Measurements from ENCODE around the gene SUPT6H. TPM values are rescaled to one million over a fixed set of nuclear protein-coding genes. Genes with fewer than 3 reads are reported as not detected.
A peak's percentile ranks its signal among the peaks of the same experiment; 100 is the strongest.

The SUPT6H gene
- total and polyA plus RNA-seq, 2 of the 4 experiments (the other 2 are of a cell fraction), result 41.4 to 44.8 TPM

- TF ChIP-seq MXI1 (IDR thresholded peaks at IDR 0.05; ENCODE audit: borderline replicate concordance, low read depth, low read length), result no peak
These were observed 50.9 kb downstream of the SUPT6H start (continued) for GRCh38 chr17:28712705-28713415.

GRCh38 chr17:28714281-28714680 is 52.3 kb downstream of the SUPT6H start:
- Histone ChIP-seq H3K27me3 (ENCODE audit: control insufficient read depth, insufficient read depth, low read length) (no peaks in the 10 kb centered on the region), H4K91ac (ENCODE audit: insufficient read depth, low read depth, low read length) (no peak overlapping the region), H3K4me1 (ENCODE audit: control insufficient read depth, insufficient read depth, low read length) (peaks cover 21% of the 10 kb centered on the region), H4K20me1 (ENCODE audit: insufficient read depth, low read length) (peaks cover 23% of the 10 kb centered on the region; the same call in 1 of the 2 replicates), H2AK5ac (ENCODE audit: low read depth, low read length) (no peak overlapping the region), H3K9me1 (ENCODE audit: insufficient read depth, low read length) (peaks cover 27% of the 10 kb centered on the region), H3K36me3 (ENCODE audit: control insufficient read depth, insufficient read depth, low read length) (peaks cover 32% of the 10 kb centered on the region), H2BK20ac (ENCODE audit: low read depth, low read length) (no peak overlapping the region), H3K56ac (ENCODE audit: extremely low read depth, insufficient read depth, low read length) (no peak overlapping the region), H3K79me1 (ENCODE audit: low read depth in 1 of 2, low read length in 2 of 2) (peaks cover 9 to 57% of the 10 kb centered on the region in 2 experiments; a peak in 3 of 4 replicates), H3K14ac (replicated peaks; ENCODE audit: low read depth, low read length) (no peak overlapping the region), H3K9ac (ENCODE audit: low read depth, low read length) (no peak overlapping the region), H3K4ac (ENCODE audit: low read depth, low read length) (no peak overlapping the region), H2BK15ac (ENCODE audit: low read depth, low read length) (no peak overlapping the region), H3K9me3 (ENCODE audit: control insufficient read depth, insufficient read depth, low read length) (no peaks in the 10 kb centered on the region), H3K4me2 (ENCODE audit: low read depth, low read length) (no peak overlapping the region), H3K18ac (ENCODE audit: low read depth, low read length) (no peak overlapping the region), H3K23ac (ENCODE audit: low read depth, low read length) (peak overlapping the region; percentile 21; the same call in 1 of the 2 replicates), H4K8ac (ENCODE audit: low read depth in 2 of 2, low read length in 2 of 2) (no peak overlapping the region), H2AFZ (replicated peaks; ENCODE audit: low read length, poor library complexity) (no peak overlapping the region), H3K4me3 (ENCODE audit: insufficient read depth, low read depth, low read length) (no peak overlapping the region), H4K5ac (ENCODE audit: low read depth, low read length) (no peak overlapping the region), H2AK9ac (replicated peaks; ENCODE audit: low read depth, low read length, poor library complexity) (no peak overlapping the region), H2BK120ac (ENCODE audit: low read depth, low read length) (no peak overlapping the region), H2BK5ac (ENCODE audit: low read depth, low read length, poor library complexity, severe bottlenecking) (no peak overlapping the region), H3K27ac (ENCODE audit: insufficient read depth, low read length) (no peak overlapping the region)
- intact Hi-C loops (cut with micrococcal nuclease) (no loop called here), in situ Hi-C loops (cut with MboI; ENCODE audit: low sequenced_read_pairs) (no loop called here), dilution Hi-C loops (cut with HindIII; ENCODE audit: low sequenced_read_pairs, unreplicated experiment) (no loop called here)
- DNase-seq (no peak), ATAC-seq (ENCODE audit: low read depth) (no peak)
- WGBS, 2 experiments (ENCODE audit: extremely low coverage in 2 of 2, insufficient read length in 1 of 2), result 100% methylated on average over 1 of the region's 3 CpGs; no CpG with 5 or more reads in 1 of the 2 experiments
- ChIA-PET CTCF (no interaction called here), POLR2A (ENCODE audit: unreplicated experiment) (no interaction called here)
- BruUV-seq (replicated peaks), result no TSS peak
- TF ChIP-seq CTCF (conservative IDR thresholded peaks at IDR 0.05; ENCODE audit: low read depth, low read length) (0 out of 2 replicates have a peak, but pooled peaks have one; percentile 3), MAZ (IDR thresholded peaks at IDR 0.05; ENCODE audit: borderline replicate concordance, low read depth, low read length) (no peak), MXI1 (IDR thresholded peaks at IDR 0.05; ENCODE audit: borderline replicate concordance, low read depth, low read length) (no peak)

All from IMR-90 (cell line).